C4-2B (cell line): ENCODE results near the gene C3orf33.

Experiments used
- H3K27ac ChIP-seq: fragments of 450-650 bp; 2 replicates; pipeline ENCODE4 v1.5.1; 2017
- CTCF ChIP-seq: fragments of 450-650 bp; conservative IDR thresholded peaks from 2 replicates; pipeline ENCODE4 v1.5.1; 2017; ENCODE audit warnings: mild to moderate bottlenecking
- ZFX ChIP-seq: fragments of 450-650 bp; IDR thresholded peaks from 2 replicates; pipeline ENCODE4 v1.6.1; 2017

C3orf33 gene

GRCh38 chr3:155780291-155780690 lies 25.8 kb downstream of the C3orf33 start:
- TF ChIP-seq ZFX, result no peak
- no peak for TF ChIP-seq CTCF
- no peak overlapping the region for H3K27ac ChIP-seq

GRCh38 chr3:155778462-155778861 lies 27.6 kb downstream of the C3orf33 start:
- TF ChIP-seq CTCF (no peak), ZFX (no peak)

GRCh38 chr3:155772801-155773200 lies 33.3 kb downstream of the C3orf33 start:
- H3K27ac ChIP-seq, result no peak overlapping the region
- no peak for TF ChIP-seq ZFX
- no peak for TF ChIP-seq CTCF

More at GRCh38 chr3:155778462-155778861, 27.6 kb downstream of the C3orf33 start:
- no peak overlapping the region for H3K27ac ChIP-seq

DNA sequence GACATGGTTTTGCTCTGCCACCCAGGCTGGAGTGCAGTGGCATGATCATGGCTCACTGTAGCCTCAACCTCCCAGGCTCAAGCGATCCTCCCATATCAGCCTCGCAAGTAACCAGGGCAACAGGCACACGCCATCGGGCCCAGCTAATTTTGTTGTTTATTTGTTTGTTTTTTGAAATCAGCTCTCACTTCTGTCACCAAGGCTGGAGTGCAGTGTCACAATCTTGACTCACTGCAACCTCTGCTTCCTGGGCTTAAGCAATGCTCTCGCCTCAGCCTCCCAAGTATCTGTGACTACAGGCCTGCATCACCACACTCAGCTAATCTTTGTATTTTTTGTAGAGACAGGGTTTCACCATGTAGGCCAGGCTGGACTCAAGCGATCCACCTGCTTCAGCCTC lies 35.0 kb downstream of the C3orf33 start:
- no peak for TF ChIP-seq CTCF
- TF ChIP-seq ZFX, result no peak

GRCh38 chr3:155766206-155766605 lies 39.9 kb downstream of the C3orf33 start:
- no peak for TF ChIP-seq CTCF
- no peak for TF ChIP-seq ZFX
- H3K27ac ChIP-seq, result no peak overlapping the region

More for the DNA sequence above, 35.0 kb downstream of the C3orf33 start:
- H3K27ac ChIP-seq, result no peak overlapping the region

DNA sequence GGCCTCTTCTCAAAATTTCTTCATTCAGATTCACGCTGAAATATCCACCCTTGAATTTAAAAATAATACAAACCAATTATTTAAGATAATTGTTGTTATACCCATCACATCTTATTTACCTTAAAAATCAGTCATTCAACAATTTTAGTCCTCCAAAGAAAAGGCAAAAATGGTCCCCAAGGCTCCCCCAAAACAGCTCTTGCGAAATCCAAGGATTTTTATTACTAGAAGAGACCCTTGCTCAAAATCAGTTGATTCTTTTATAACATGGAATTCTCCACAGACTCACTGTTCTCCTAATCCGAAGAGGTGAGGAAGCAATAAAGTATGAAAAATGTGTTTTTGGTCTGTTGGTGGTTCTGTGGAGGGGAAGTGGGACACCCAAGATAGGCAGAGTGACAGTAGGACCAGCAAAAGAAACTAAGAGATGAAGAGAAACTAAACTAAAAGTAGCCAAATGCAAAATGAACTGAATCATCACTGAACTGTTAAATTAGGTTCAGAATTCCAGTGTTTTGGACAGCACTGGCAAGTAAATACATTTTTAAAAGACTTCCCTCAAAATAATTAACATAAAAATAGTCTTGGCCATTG lies 42.1 kb downstream of the C3orf33 start:
- H3K27ac ChIP-seq, result no peak overlapping the region
- no peak for TF ChIP-seq CTCF
- TF ChIP-seq ZFX, result no peak

DNA sequence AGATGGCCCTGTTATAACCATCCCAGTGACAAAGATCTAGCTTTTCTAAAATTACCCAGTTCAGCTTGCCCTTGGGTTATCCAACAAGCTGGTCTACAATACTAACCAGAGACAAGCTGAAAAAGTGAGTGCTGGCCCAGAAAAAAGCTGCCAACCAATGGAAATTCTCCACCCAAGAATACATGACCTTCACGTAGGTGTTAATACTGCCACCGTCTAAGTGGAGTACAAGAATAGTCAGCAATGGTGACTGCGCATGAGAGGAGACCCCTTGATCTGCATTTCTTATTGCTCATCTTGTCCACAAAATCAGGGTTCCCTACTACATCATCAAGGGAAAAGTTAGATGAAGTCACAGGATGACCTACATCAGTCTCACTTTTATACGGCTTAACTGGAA lies 45.4 kb downstream of the C3orf33 start:
- H3K27ac ChIP-seq, result no peak overlapping the region
- no peak for TF ChIP-seq ZFX
- TF ChIP-seq CTCF, result no peak
